SK-N-SH (cell line): ENCODE results near the gene MAPK10. TPM values are rescaled to one million over a fixed set of nuclear protein-coding genes. Genes with fewer than 3 reads are reported as not detected.

ENCODE experiments used
- CTCF ChIA-PET: fragments of 300-600, 350-600 bp; formaldehyde crosslinking; extraction: SDS; loops from one replicate; lab custom pipeline; 2021; lab: Yijun Ruan, JAX
- POLR2A ChIA-PET: fragments of 350-600 bp; sonication (Branson Sonifier 250); formaldehyde crosslinking; extraction: SDS; loops from one replicate; lab custom pipeline; 2020; ENCODE audit warnings: antibody characterized with exemption, inconsistent platforms; lab: Yijun Ruan, JAX
- DNase-seq: peaks from one replicate; pipeline ENCODE4 v3.0.0; 2012
- H2AFZ ChIP-seq: fragments of 200-600 bp; sonication (generic); 2 replicates; pipeline ENCODE4 v1.8.1; 2016; ENCODE audit warnings: antibody characterized with exemption, mild to moderate bottlenecking, low read depth
- H3F3A ChIP-seq: fragments of 200-600 bp; sonication (generic); replicated peaks from 2 replicates; pipeline ENCODE3; 2016; ENCODE audit warnings: antibody characterized with exemption, mild to moderate bottlenecking; ENCODE audit not compliant: insufficient read depth
- H3K27ac ChIP-seq, 2 experiments: fragments of 200-500 bp in 1 of 2; fragments of 200-600 bp in 1 of 2; sonication (Bioruptor generic) in 1 of 2; sonication (generic), shearing (Covaris generic) in 1 of 2; 2 replicates each; pipeline versions ENCODE4 v1.5.1 to v1.6.1; 2014 to 2016; ENCODE audit warnings: low read depth in 2 of 2, inconsistent platforms in 1 of 2, low read length in 1 of 2, mild to moderate bottlenecking in 1 of 2, mixed read lengths in 1 of 2
- H3K27me3 ChIP-seq: fragments of 200-600 bp; sonication (generic), shearing (Covaris generic); 2 replicates; pipeline ENCODE4 v1.6.1; 2016; ENCODE audit warnings: mixed run types; ENCODE audit not compliant: insufficient read depth
- H3K36me3 ChIP-seq, 2 experiments: fragments of 200-500 bp in 1 of 2; fragments of 200-600 bp in 1 of 2; sonication (Bioruptor generic) in 1 of 2; sonication (generic) in 1 of 2; replicated peaks in 1 of 2; 2 replicates each; pipeline versions ENCODE3 to v1.5.1; 2014 to 2016; ENCODE audit warnings: low read length in 1 of 2, mild to moderate bottlenecking in 1 of 2; ENCODE audit not compliant: insufficient read depth in 2 of 2, control insufficient read depth in 1 of 2
- H3K4me1 ChIP-seq, 2 experiments: fragments of 200-500 bp in 1 of 2; fragments of 200-600 bp in 1 of 2; sonication (Bioruptor generic) in 1 of 2; sonication (generic), shearing (Covaris generic) in 1 of 2; 2 replicates each; pipeline versions ENCODE4 v1.5.1 to v1.6.1; 2014 to 2016; ENCODE audit warnings: low read depth in 1 of 2, low read length in 1 of 2, mixed run types in 1 of 2; ENCODE audit not compliant: insufficient read depth in 2 of 2, control insufficient read depth in 1 of 2
- H3K4me2 ChIP-seq: fragments of 200-600 bp; sonication (generic), shearing (Covaris generic); 2 replicates; pipeline ENCODE4 v1.6.1; 2017; ENCODE audit warnings: mixed run types
- H3K4me3 ChIP-seq, 2 experiments: fragments of 200-500 bp in 1 of 2; fragments of 200-600 bp in 1 of 2; sonication (Bioruptor generic) in 1 of 2; sonication (generic), shearing (Covaris generic) in 1 of 2; 2 replicates each; pipeline versions ENCODE4 v1.5.1 to v1.8.1; 2014 to 2016; ENCODE audit warnings: low read depth in 2 of 2, inconsistent platforms in 1 of 2, low read length in 1 of 2, mild to moderate bottlenecking in 1 of 2, mixed read lengths in 1 of 2, moderate library complexity in 1 of 2
- H3K79me2 ChIP-seq: fragments of 200-600 bp; sonication (generic); 2 replicates; pipeline ENCODE4 v1.8.1; 2017; ENCODE audit warnings: mild to moderate bottlenecking; ENCODE audit not compliant: insufficient read depth
- H3K9ac ChIP-seq: fragments of 200-600 bp; sonication (generic); 2 replicates; pipeline ENCODE4 v1.6.1; 2017; ENCODE audit warnings: mixed run types
- H3K9me2 ChIP-seq: fragments of 200-600 bp; sonication (generic); 2 replicates; pipeline ENCODE4 v1.6.1; 2017; ENCODE audit warnings: mixed run types
- H3K9me3 ChIP-seq: fragments of 200-600 bp; sonication (generic); 2 replicates; pipeline ENCODE4 v1.6.1; 2017; ENCODE audit warnings: mixed run types, mild to moderate bottlenecking, moderate library complexity
- H4K20me1 ChIP-seq: fragments of 200-600 bp; sonication (generic); 2 replicates; pipeline ENCODE4 v1.6.1; 2017; ENCODE audit warnings: mild to moderate bottlenecking, mixed run types; ENCODE audit not compliant: insufficient read depth
- EZH2phosphoT487 ChIP-seq: fragments of 200-600 bp; sonication (generic); IDR thresholded peaks from 2 replicates; pipeline ENCODE4 v1.6.1; 2017; ENCODE audit warnings: low read depth, mixed run types, mild to moderate bottlenecking, antibody characterized with exemption, moderate library complexity, borderline replicate concordance
- FOSL2 ChIP-seq: IDR thresholded peaks from 2 replicates; pipeline ENCODE4 v1.4.0; 2012; ENCODE audit warnings: low read depth, mild to moderate bottlenecking, moderate library complexity, borderline replicate concordance
- GABPA ChIP-seq: IDR thresholded peaks from 2 replicates; pipeline ENCODE4 v1.4.0; 2012; ENCODE audit warnings: low read depth, mild to moderate bottlenecking
- GATA2 ChIP-seq: sonication (generic); formaldehyde crosslinking; IDR thresholded peaks from 2 replicates; pipeline ENCODE4 v1.5.0; 2020; ENCODE audit warnings: mild to moderate bottlenecking, missing genetic modification reagents
- NRF1 ChIP-seq: IDR thresholded peaks from 2 replicates; pipeline ENCODE4 v1.6.1; 2012; ENCODE audit warnings: low read depth, mild to moderate bottlenecking, low read length
- POLR2AphosphoS5 ChIP-seq: IDR thresholded peaks from 2 replicates; pipeline ENCODE4 v1.6.1; 2012; ENCODE audit warnings: low read depth, low read length
- RAD21 ChIP-seq: IDR thresholded peaks from 2 replicates; pipeline ENCODE4 v1.6.1; 2012; ENCODE audit warnings: mild to moderate bottlenecking, low read length
- RXRA ChIP-seq: IDR thresholded peaks from 2 replicates; pipeline ENCODE4 v1.4.0; 2012; ENCODE audit warnings: low read depth, mild to moderate bottlenecking, borderline replicate concordance
- SIN3A ChIP-seq: IDR thresholded peaks from 2 replicates; pipeline ENCODE4 v1.6.1; 2012; ENCODE audit warnings: low read depth, mild to moderate bottlenecking, low read length, moderate library complexity, borderline replicate concordance
- SMC3 ChIP-seq: IDR thresholded peaks from 2 replicates; pipeline ENCODE4 v1.6.1; 2012; ENCODE audit warnings: low read depth, low read length, improper control_type of control experiment
- TAF1 ChIP-seq: IDR thresholded peaks from 2 replicates; pipeline ENCODE4 v1.6.1; 2012; ENCODE audit warnings: low read depth, mild to moderate bottlenecking, low read length, moderate library complexity, borderline replicate concordance
- TCF12 ChIP-seq: IDR thresholded peaks from 2 replicates; pipeline ENCODE4 v1.4.0; 2012
- TEAD4 ChIP-seq: IDR thresholded peaks from 2 replicates; pipeline ENCODE4 v1.4.0; 2012; ENCODE audit warnings: mild to moderate bottlenecking, borderline replicate concordance; ENCODE audit not compliant: insufficient read depth
- YY1 ChIP-seq: IDR thresholded peaks from 2 replicates; pipeline ENCODE4 v1.4.0; 2012; ENCODE audit warnings: low read depth, mild to moderate bottlenecking
- WGBS: methylation state at CpG from one replicate; pipeline ENCODE4 v1.1.6; 2017; ENCODE audit warnings: low lambda C conversion rate; 5-methylcytosine and 5-hydroxymethylcytosine counted together
- polyA plus RNA-seq, 3 experiments: library from polyadenylated mRNA; depleted of rRNA; stranded (reverse); fragments of >200 nt; gene quantifications; 2 replicates each; pipeline ENCODE4 v1.2.3, GENCODE V29; 2012
- TF ChIP-seq, protein P1 (sequence below): fragments of 150-350 bp; IDR thresholded peaks from 2 replicates; pipeline ENCODE4 v1.6.1; 2016; ENCODE audit warnings: mild to moderate bottlenecking, low read depth, low read length
- TF ChIP-seq, protein P2 (sequence below): IDR thresholded peaks from 2 replicates; pipeline ENCODE4 v1.4.0; 2012; ENCODE audit warnings: low read depth, borderline replicate concordance
- TF ChIP-seq, protein P3 (sequence below): fragments of 200-600 bp; sonication (generic); IDR thresholded peaks from 2 replicates; pipeline ENCODE4 v1.6.1; 2017; ENCODE audit warnings: antibody characterized with exemption, mild to moderate bottlenecking, moderate library complexity
- TF ChIP-seq, protein P4 (sequence below): IDR thresholded peaks from 2 replicates; pipeline ENCODE4 v1.6.1; 2012; ENCODE audit warnings: mild to moderate bottlenecking, low read depth, low read length, moderate library complexity
- TF ChIP-seq, protein P5 (sequence below): IDR thresholded peaks from 2 replicates; pipeline ENCODE4 v1.4.0; 2012; ENCODE audit warnings: low read depth
- TF ChIP-seq, protein P6 (sequence below): fragments of 150-350 bp; IDR thresholded peaks from 2 replicates; pipeline ENCODE4 v1.6.1; 2017; ENCODE audit warnings: antibody characterized with exemption, low read length, low read depth, borderline replicate concordance

The MAPK10 gene
- polyA plus RNA-seq, 1 of the 3 experiments (the other 2 are of a cell fraction), result 8.1 TPM

DNA sequence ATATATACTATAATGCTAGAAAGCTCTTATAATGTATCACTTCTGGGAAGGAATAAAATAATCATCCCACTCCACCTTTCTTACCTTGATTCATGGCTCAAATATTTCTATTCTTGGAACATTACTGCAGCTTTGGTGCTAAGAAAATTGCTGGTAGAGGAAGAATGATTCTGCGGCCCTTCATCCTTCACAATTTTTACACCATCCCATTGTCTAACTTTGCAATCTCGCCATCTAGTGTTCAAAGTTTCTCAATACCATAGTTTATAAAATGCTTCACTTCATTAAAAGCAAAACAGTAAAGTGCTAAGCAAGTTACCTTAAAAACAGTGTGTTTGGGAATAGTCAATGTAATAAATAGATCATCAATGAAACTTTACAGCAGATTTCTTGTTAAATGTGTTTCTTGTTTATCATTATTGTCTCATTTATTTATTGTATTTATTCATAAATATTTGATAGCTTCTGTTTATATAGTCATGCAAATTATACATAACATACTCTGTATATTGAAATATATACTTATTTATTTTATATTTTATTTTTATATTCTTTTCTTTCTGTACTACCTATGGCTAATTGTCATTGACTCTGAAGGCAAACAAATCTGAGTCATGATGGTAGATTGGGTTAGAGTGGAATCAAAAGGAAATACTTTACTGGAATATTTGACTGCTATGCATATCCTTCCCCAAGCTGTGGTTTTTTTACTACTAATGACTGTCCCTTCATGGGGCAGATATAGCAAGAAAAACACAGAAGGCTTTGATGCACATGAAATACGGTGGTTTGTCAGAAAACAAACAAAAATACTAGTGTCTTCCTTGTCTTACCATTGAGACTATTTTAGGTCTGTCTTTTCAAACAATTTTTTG, 390.7 kb downstream of the MAPK10 start:
- CTCF ChIA-PET, result interaction anchor here (0.7 to 5.7 kb wide), 34 partner anchors 8 to 885 kb away, joined by 3 to 117 read pairs (median 4); no protein-coding TSS in a partner anchor
- H4K20me1 ChIP-seq, result no peaks in the 10 kb centered on the region
- no peak overlapping the region for H2AFZ ChIP-seq
- H3K36me3 ChIP-seq, result no peaks in the 10 kb centered on the region
- no peaks in the 10 kb centered on the region for H3K79me2 ChIP-seq
- H3K27ac ChIP-seq, result peak overlapping the region in 1 of 2 experiments; percentile 29; a peak in 2 of 4 replicates
- no peaks in the 10 kb centered on the region for H3K27me3 ChIP-seq
- H3K4me1 ChIP-seq, result peaks cover 0 to 3% of the 10 kb centered on the region in 2 experiments; a peak in 1 of 4 replicates
- no peak overlapping the region; a peak in 1 of 4 replicates for H3K4me3 ChIP-seq
- no peaks in the 10 kb centered on the region for H3F3A ChIP-seq
- WGBS, result 41% methylated on average over 3 of the region's 3 CpGs
- POLR2A ChIA-PET, result no interaction called here
- H3K9me3 ChIP-seq, result no peaks in the 10 kb centered on the region
- TF ChIP-seq, protein P1, sequence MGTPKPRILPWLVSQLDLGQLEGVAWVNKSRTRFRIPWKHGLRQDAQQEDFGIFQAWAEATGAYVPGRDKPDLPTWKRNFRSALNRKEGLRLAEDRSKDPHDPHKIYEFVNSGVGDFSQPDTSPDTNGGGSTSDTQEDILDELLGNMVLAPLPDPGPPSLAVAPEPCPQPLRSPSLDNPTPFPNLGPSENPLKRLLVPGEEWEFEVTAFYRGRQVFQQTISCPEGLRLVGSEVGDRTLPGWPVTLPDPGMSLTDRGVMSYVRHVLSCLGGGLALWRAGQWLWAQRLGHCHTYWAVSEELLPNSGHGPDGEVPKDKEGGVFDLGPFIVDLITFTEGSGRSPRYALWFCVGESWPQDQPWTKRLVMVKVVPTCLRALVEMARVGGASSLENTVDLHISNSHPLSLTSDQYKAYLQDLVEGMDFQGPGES, result no peak
- TF ChIP-seq SIN3A (no peak), YY1 (no peak), NRF1 (no peak), POLR2AphosphoS5 (no peak), RXRA (no peak), SMC3 (peak; percentile 56), TAF1 (no peak), FOSL2 (no peak), TCF12 (no peak), GATA2 (CRISPR knock-in tag) (no peak), GABPA (no peak), EZH2phosphoT487 (no peak), TEAD4 (no peak), RAD21 (peak; percentile 80)
- TF ChIP-seq, protein P2, sequence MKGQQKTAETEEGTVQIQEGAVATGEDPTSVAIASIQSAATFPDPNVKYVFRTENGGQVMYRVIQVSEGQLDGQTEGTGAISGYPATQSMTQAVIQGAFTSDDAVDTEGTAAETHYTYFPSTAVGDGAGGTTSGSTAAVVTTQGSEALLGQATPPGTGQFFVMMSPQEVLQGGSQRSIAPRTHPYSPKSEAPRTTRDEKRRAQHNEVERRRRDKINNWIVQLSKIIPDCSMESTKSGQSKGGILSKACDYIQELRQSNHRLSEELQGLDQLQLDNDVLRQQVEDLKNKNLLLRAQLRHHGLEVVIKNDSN, result no peak
- TF ChIP-seq, protein P3, sequence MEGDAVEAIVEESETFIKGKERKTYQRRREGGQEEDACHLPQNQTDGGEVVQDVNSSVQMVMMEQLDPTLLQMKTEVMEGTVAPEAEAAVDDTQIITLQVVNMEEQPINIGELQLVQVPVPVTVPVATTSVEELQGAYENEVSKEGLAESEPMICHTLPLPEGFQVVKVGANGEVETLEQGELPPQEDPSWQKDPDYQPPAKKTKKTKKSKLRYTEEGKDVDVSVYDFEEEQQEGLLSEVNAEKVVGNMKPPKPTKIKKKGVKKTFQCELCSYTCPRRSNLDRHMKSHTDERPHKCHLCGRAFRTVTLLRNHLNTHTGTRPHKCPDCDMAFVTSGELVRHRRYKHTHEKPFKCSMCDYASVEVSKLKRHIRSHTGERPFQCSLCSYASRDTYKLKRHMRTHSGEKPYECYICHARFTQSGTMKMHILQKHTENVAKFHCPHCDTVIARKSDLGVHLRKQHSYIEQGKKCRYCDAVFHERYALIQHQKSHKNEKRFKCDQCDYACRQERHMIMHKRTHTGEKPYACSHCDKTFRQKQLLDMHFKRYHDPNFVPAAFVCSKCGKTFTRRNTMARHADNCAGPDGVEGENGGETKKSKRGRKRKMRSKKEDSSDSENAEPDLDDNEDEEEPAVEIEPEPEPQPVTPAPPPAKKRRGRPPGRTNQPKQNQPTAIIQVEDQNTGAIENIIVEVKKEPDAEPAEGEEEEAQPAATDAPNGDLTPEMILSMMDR, result peak; percentile 73
- TF ChIP-seq, protein P4, sequence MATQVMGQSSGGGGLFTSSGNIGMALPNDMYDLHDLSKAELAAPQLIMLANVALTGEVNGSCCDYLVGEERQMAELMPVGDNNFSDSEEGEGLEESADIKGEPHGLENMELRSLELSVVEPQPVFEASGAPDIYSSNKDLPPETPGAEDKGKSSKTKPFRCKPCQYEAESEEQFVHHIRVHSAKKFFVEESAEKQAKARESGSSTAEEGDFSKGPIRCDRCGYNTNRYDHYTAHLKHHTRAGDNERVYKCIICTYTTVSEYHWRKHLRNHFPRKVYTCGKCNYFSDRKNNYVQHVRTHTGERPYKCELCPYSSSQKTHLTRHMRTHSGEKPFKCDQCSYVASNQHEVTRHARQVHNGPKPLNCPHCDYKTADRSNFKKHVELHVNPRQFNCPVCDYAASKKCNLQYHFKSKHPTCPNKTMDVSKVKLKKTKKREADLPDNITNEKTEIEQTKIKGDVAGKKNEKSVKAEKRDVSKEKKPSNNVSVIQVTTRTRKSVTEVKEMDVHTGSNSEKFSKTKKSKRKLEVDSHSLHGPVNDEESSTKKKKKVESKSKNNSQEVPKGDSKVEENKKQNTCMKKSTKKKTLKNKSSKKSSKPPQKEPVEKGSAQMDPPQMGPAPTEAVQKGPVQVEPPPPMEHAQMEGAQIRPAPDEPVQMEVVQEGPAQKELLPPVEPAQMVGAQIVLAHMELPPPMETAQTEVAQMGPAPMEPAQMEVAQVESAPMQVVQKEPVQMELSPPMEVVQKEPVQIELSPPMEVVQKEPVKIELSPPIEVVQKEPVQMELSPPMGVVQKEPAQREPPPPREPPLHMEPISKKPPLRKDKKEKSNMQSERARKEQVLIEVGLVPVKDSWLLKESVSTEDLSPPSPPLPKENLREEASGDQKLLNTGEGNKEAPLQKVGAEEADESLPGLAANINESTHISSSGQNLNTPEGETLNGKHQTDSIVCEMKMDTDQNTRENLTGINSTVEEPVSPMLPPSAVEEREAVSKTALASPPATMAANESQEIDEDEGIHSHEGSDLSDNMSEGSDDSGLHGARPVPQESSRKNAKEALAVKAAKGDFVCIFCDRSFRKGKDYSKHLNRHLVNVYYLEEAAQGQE, result no peak
- TF ChIP-seq, protein P5, sequence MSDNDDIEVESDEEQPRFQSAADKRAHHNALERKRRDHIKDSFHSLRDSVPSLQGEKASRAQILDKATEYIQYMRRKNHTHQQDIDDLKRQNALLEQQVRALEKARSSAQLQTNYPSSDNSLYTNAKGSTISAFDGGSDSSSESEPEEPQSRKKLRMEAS, result no peak
- TF ChIP-seq, protein P6, sequence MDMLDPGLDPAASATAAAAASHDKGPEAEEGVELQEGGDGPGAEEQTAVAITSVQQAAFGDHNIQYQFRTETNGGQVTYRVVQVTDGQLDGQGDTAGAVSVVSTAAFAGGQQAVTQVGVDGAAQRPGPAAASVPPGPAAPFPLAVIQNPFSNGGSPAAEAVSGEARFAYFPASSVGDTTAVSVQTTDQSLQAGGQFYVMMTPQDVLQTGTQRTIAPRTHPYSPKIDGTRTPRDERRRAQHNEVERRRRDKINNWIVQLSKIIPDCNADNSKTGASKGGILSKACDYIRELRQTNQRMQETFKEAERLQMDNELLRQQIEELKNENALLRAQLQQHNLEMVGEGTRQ, result no peak
- H3K9ac ChIP-seq, result no peak overlapping the region
- H3K9me2 ChIP-seq, result no peaks in the 10 kb centered on the region
- H3K4me2 ChIP-seq, result no peak overlapping the region
- DNase-seq, result peak; percentile 31
